GM21528 (cell line): Measurements from ENCODE around the gene GPS1.

Source experiments
- ATAC-seq: cut with Tn5 transposase; IDR thresholded peaks from one replicate; pipeline ENCODE4 v1.9.1; 2021; ENCODE audit warnings: mild to moderate bottlenecking, moderate library complexity; ENCODE audit not compliant: unreplicated experiment, low FRiP score

GPS1 gene

GRCh38 chr17:82098169-82098938, 46.7 kb downstream of the GPS1 start, which contains the start of gene FASN:
Gene FASN, minus strand, starts transcription at chr17:82098236. Its CDS starts 1,791 bp downstream, at chr17:82096445.
- ATAC-seq = peak; percentile 60

GRCh38 chr17:82098939-82099763, 47.5 kb downstream of the GPS1 start:
- ATAC-seq = peak; percentile 1

GRCh38 chr17:82100502-82101298, 49.0 kb downstream of the GPS1 start:
- no peak for ATAC-seq

- no peak for ATAC-seq
Observed at GRCh38 chr17:82101301-82101715, 49.6 kb downstream of the GPS1 start.

- ATAC-seq = no peak
Observed at GRCh38 chr17:82101767-82102679, 50.3 kb downstream of the GPS1 start.

GRCh38 chr17:82103553-82104451, 52.1 kb downstream of the GPS1 start:
- no peak for ATAC-seq

- no peak for ATAC-seq
Observed at GRCh38 chr17:82104797-82105416, 53.2 kb downstream of the GPS1 start.

- no peak for ATAC-seq
Observed at GRCh38 chr17:82105417-82105881, 53.8 kb downstream of the GPS1 start.

- ATAC-seq = peak; percentile 73
Observed at GRCh38 chr17:82105882-82106687, 54.4 kb downstream of the GPS1 start.

- ATAC-seq = no peak
Observed at GRCh38 chr17:82106688-82107305, 55.1 kb downstream of the GPS1 start.
